ENCODE data around the gene DDX6.
"Not testable (repeated sequence)": the region's sequence is repeated elsewhere in the genome, so short reads cannot be mapped to it uniquely, and the experiment has no call there.

DDX6 gene

DNA sequence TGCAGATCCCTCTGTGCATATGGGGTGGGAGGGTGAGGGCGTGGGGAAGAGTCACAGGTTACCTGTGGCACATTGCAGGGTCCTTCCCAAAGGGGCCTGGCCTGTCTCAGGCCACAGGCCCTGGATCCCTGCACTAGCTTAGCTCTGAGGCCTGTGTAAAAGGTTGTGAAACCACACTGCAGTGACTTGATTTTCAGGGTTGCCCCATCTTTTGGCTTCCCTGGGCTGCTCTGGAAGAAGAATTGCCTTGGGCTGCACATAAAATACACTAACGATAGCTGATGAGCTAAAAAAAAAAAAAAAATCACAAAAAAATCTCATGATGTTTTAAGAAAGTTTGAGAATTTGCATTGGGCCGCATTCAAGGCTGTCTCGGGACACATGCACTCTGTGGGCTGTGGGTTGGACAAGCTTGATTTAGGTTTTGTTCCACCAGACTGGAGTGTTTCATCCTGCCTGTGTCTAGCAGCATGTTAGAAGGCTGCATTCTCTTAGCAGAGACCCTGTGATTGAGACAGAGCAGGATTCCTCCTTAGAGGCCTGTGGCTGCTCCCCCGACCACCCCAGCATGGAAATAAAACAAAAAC, 75.6 kb downstream of the DDX6 start:
- intact Hi-C loops (cut with DNase I) = no loop called here
- DNase-seq = no peak

DNA sequence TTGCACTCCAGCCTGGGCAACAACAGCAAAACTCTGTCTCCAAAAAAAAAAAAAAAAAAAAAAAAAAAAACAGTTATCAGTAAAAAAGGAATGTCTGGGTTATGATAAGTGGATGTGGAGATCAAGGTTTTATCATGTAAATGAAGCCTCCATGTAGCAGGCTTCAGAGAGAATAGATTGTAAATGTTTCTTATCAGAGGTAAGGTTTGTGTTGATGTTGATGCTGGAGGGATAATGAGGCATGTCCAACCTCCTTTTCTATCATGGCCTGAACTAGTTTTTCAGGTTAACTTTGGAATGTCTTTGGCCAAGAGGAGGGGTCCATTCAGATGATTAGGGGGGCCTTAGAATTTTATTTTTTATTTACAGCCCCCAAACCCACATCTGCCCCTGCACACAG, 76.1 kb downstream of the DDX6 start:
- intact Hi-C loops (cut with DNase I) = no loop called here
- DNase-seq = no peak

DNA sequence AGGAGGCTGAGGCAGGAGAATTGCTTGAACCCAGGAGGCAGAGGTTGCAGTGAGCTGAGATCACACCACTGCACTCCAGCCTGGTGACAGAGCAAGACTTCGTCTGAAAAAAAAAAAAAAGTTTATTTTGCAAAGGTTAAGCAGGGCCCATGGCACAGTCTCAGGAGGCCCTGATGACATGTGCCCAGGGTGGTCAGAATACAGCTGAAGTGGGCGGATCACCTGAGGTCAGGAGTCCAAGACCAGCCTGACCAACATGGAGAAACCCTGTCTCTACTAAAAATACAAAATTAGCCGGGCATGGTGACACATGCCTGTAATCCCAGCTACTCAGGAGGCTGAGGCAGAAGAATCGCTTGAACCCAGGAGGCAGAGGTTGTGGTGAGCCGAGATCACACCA, 76.5 kb downstream of the DDX6 start:
- intact Hi-C loops (cut with DNase I); DNase-seq: not testable (repeated sequence)

DNA sequence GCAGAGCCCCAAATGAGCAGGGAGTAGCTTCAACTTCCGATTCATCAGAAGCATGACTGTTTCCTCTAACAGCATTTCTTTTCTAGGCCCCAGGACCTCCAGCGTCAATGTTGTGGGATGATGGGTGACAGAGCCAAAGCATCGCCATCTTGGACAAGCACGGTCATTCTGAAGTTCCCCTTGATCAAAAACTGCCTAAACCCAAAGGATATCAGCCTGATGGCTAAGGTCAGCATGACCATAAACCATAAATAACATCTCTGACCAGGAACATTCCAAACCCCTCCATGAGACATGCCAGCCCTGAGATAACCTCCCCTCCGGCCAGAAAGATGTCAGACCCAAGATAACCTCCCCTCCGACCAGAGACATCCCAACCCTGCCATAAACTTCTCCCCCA, 82.7 kb downstream of the DDX6 start:
- intact Hi-C loops (cut with DNase I) = no loop called here
- no peak for DNase-seq

DNA sequence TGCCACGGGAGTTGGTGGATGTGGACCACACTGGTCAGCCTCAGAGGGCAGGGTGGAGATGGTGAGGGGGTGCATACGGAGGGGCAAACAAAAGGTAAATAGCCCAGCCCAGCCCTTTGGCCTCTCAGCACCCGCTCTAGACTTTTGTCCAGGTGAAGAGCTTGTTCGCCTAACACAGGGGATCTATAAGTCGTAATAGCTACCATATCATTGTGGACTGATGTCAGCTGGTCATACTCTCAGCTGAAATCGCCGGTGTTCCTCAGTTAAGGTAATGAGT, 84.5 kb downstream of the DDX6 start:
- no peak for DNase-seq
- intact Hi-C loops (cut with DNase I) = no loop called here

DNA sequence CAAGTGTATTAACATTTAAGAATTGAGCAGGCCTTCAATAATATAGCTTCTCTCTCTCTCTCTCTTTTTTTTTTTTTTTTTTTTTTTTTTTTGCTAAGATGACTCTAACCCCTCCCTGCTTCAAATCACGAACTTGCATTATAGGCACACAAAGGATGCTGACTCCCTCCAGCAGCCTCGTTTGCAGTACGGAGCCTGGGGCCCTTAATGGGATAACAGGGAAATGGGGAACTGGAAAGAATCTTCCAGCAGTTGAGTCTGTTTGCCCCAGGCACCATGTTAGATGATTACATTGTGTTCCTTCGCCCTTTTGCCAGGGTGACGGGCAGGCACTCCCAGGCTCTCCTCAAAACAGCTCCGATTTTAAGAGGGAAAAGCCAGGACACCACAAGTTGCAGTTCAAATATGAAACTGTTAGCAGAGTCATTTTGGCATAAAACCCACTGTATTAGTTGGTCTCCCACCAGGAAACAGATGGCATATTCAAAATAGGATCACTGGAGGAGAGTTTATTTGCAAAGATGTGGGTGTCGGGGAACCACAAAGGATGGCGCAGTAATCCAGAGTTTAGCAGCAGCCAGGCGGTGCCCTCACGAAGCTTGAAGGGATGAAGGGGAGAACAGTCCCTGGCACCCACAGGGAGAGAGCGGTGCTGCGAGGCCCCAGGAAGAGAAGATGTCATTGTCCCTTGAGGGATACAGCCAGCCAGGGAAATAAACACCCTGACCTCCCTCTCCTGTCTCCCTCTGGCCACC, 85.0 kb downstream of the DDX6 start:
- DNase-seq = peak in 20 of 42 donors; percentile 11 to 56 (median 34)
- intact Hi-C loops (cut with DNase I) = loop anchor here (1.0 kb wide), 1 partner anchor 16 kb away; no protein-coding TSS in a partner anchor

DNA sequence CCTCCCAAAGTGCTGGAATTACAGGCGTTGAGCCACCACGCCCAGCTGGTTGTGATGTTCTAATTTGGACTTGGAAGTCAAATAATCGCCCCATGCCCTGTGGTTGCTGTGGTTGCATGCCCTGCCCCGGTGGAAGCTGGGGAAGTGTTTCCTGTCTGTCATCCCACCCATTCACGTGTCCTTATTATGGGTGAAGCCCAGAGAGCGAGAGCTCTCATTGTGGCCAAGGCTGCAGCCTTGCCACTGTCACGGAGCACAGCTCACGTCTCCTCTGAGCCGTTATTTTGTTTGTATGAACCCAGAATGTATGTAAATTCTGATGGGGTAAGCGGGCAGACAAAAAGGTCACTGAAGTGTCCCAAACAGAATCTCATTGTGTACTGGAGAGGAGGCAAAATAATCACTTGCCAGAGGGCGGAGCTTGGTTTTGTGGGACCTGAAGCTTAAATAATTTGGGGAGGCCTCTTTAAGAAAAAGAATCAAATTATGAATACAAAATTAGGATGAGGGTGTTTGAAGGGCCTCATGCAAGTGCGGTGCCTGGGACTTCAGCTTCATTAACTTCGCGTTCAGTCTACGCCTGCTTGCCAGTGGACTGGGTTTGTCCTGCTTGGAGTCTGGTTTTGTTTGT, 85.7 kb downstream of the DDX6 start:
- intact Hi-C loops (cut with DNase I) = loop anchor here (1.0 kb wide), 1 partner anchor 15 kb away; no protein-coding TSS in a partner anchor
- DNase-seq = peak; percentile 29 to 83 (median 60)

DNA sequence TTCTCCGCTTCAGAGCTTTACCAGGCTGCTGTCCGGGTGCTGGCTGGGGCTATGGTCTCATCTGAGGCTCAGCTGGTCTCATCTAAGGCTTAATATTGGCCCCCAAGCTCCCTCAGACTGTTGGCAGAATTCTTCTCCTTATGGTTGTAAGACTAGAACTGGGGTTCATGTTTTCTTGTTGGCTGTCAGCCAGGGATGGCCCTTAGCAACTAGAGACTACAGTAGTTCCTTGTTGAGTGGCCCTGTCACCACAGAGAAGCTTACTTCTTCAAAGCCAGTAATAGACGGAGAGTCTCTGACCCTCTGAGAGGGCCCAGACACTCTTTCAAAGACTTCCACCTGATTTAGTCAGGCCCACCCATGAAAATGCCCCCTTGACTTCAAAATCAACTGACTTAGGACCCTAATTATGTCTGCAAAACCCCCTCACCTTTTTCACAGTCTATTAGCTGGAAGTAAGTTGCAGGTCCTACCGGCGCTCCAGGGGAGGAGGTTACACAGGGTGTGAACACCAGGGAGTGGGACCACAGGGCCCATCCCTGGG, 87.3 kb downstream of the DDX6 start:
- intact Hi-C loops (cut with DNase I) = no loop called here
- peak in 27 of 42 donors; percentile 25 to 74 (median 50) for DNase-seq

DNA sequence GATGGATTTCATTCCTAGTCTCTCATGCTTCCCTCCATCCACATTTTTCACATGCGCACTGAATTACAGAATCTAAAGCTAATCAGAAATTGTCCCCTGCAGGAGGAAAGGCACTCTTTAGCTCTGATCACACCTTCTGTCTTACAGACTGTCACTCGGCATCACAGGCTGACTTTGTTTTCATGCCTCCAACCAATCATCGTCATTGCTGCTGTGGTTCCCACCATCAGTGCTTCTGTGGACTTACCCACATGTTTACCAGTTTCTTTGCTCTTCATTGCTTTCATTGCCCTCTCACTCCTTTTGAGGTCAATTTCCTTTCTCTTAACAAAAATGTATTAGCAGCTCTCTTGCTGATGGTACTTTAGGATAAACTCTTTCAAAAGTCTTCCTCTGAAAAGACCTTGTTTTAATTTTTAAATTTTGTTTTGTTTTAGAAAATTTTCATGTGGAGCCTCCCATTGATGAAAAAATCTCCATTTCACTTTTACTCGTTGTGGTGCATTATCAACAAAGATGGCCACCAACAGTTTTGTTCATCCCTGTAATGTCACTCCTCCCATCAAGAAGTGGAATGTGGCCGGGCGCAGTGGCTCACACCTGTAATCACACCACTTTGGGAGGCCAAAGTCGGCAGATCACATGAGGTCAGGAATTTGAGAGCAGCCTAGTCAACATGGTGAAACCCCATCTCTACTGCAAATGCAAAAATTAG, 91.3 kb downstream of the DDX6 start:
- intact Hi-C loops (cut with DNase I) = loop anchor here (10.0 kb wide), 1 partner anchor 235 kb away; no protein-coding TSS in a partner anchor
- DNase-seq = no peak

All from head of caudate nucleus (tissue), 42 donors.